ENCODE results near the gene TBC1D2. TPM values are rescaled to one million over a fixed set of nuclear protein-coding genes. Genes with fewer than 3 reads are reported as not detected.
A peak's percentile ranks its signal among the peaks of the same experiment; 100 is the strongest.

TBC1D2 gene
- total RNA-seq, 1 experiment from 2014 or later: 11.1 TPM

GRCh38 chr9:98192503-98193335 is 62.7 kb downstream of the TBC1D2 start, which contains the start of gene CORO2A (continued):
- TF ChIP-seq E2F5 (CRISPR knock-in tag; IDR thresholded peaks at IDR 0.05) (peak; percentile 64; the same call in 1 of the 2 replicates), CREM (CRISPR knock-in tag; IDR thresholded peaks at IDR 0.05) (0 out of 2 replicates have a peak, but pooled peaks have one; percentile 45), AFF4 (CRISPR knock-in tag; IDR thresholded peaks at IDR 0.05; ENCODE audit: borderline replicate concordance) (no peak), MYBL2 (CRISPR knock-in tag; IDR thresholded peaks at IDR 0.05) (0 out of 2 replicates have a peak, but pooled peaks have one; percentile 54), NR3C1 (CRISPR knock-in tag; conservative IDR thresholded peaks at IDR 0.05; ENCODE audit: low read depth) (no peak), GRHL2 (CRISPR knock-in tag; IDR thresholded peaks at IDR 0.05; ENCODE audit: insufficient replicate concordance, severe bottlenecking) (no peak), GABPB1 (CRISPR knock-in tag; IDR thresholded peaks at IDR 0.05) (peak; percentile 44; the same call in 1 of the 2 replicates), FOXP4 (CRISPR knock-in tag; IDR thresholded peaks at IDR 0.05) (peak; percentile 91; the same call in 1 of the 2 replicates), ZNF532 (CRISPR knock-in tag; IDR thresholded peaks at IDR 0.05; ENCODE audit: borderline replicate concordance) (no peak), HMGA2 (CRISPR knock-in tag; IDR thresholded peaks at IDR 0.05) (no peak), ZNF512 (CRISPR knock-in tag; IDR thresholded peaks at IDR 0.05; ENCODE audit: borderline replicate concordance) (no peak), MLX (CRISPR knock-in tag; IDR thresholded peaks at IDR 0.05) (no peak), USF1 (CRISPR knock-in tag; IDR thresholded peaks at IDR 0.05) (peak; percentile 8; the same call in 1 of the 2 replicates), ZNF317 (CRISPR knock-in tag; IDR thresholded peaks at IDR 0.05; ENCODE audit: borderline replicate concordance, low read depth) (no peak), IRF2 (CRISPR knock-in tag; IDR thresholded peaks at IDR 0.05; ENCODE audit: borderline replicate concordance, low read depth) (no peak), OVOL2 (CRISPR knock-in tag; IDR thresholded peaks at IDR 0.05; ENCODE audit: borderline replicate concordance) (no peak), ZNF232 (CRISPR knock-in tag; IDR thresholded peaks at IDR 0.05) (no peak), ATF6 (CRISPR knock-in tag; IDR thresholded peaks at IDR 0.05) (no peak), FOXJ3 (CRISPR knock-in tag; IDR thresholded peaks at IDR 0.05; ENCODE audit: borderline replicate concordance) (no peak), RELA (CRISPR knock-in tag; IDR thresholded peaks at IDR 0.05; ENCODE audit: borderline replicate concordance) (0 out of 2 replicates have a peak, but pooled peaks have one; percentile 26)

All from WTC11 (cell line).